ENCODE measurements around the gene LPGAT1. TPM values are rescaled to one million over a fixed set of nuclear protein-coding genes. Genes with fewer than 3 reads are reported as not detected.
"Not testable (repeated sequence)": the region's sequence is repeated elsewhere in the genome, so short reads cannot be mapped to it uniquely, and the experiment has no call there.

Gene LPGAT1
- polyA plus RNA-seq, 4 donors: 23.2 to 29.6 (median 27.4) TPM

DNA sequence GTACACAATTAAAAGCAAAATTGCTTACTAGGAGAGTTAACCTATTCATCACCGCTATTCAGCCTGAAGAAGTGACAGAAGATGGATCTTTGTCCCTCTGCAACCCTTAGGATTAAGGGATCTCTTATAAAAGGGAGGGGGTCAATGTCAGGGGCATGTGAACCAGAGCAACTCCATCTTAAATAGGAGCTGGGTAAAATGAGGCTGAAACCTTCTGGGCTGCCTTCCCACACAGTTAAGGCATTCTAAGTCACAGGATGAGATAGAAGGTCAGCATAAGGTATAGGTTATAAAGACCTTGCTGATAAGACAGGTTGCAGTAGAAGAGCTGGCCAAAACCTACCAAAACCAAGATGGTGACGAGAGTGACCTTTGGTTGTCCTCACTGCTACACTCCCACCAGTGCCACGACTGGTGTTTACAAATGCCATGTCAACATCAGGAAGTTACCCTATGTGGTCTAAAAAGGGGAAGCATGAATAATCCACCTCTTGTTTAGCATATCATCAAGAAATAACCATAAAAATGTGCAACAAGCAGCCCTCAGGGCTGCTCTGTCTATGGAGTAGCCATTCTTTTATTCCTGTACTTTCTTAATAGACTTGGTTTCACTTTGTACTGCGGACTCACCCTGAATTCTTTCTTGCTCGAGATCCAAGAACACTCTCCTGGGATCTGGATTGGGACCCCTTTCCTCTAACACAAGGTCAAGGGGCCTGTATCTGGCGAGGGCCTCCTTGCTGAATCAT lies 119.8 kb downstream of the LPGAT1 start:
- no peak for DNase-seq (ENCODE audit: low read depth in 4 of 4, low spot score in 3 of 4)

DNA sequence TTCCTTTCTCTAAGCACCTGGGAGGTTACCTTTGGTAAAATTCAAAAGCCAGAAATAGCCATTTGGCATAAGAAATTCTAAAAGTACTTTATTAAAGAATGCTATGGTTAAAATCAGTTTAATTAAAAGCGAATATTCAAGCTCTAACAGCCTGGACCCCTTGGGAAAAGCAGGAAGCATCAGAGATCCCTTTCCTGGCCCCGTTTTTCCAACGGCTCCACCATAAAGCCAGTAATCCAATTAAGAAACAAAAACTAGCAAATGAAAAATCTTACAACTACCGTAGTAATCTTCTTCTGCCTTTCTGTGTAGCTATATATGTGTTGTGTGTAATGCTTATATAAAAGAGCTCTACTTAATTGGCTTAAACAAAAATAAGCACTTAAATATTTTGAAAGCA lies 121.6 kb downstream of the LPGAT1 start:
- no peak for DNase-seq (ENCODE audit: low read depth in 4 of 4, low spot score in 3 of 4)

DNA sequence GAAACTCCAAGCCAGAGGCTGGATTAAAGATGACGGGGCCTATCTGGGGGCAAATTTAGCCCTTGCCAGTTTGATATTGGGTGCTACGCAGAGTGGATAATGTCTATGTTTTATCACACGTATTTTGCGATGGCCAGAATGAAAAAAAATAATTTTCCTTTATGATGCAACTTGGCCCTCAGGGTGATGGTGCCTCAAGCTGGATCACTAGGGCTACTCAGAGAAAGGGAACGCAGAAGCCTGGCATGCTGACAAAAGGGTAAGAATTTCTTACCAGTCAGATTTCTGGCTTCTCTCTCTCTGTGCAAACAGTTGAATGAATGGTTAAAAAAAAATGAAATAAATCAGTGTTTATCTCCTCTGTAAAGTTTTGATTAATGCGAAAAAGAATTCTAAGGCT lies 122.6 kb downstream of the LPGAT1 start:
- DNase-seq (ENCODE audit: low read depth in 4 of 4, low spot score in 3 of 4): no peak

DNA sequence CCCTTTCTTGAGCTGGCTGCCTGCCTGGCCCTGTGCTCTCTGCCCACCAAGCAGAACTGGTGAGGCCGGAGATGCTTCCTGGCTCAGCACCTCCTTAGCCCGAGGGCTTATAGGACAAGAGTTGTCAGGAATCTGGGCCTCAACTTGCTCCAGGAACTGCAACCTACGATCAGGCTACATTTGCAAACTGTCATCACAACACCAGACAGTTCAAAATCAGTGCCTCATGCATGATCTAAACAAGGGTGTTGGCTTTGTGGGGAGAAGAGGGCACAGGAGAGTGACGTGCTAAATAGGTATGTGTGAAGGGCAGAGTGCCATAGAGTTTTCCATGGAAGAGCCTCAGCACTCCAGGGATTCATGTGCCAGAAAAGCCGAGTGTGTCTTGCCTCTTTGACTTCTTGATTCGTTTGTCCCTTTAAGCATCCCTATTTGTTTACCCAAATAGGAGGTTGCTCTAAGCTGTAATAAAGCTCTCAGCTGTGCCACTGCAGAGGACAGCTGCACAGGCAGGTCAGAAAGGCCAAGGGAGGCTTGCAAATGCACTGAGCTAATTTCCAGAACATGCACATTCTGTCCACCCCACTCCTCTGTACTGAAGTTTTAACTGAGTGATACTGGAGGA lies 125.0 kb downstream of the LPGAT1 start:
- DNase-seq (ENCODE audit: low read depth in 4 of 4, low spot score in 3 of 4): no peak

DNA sequence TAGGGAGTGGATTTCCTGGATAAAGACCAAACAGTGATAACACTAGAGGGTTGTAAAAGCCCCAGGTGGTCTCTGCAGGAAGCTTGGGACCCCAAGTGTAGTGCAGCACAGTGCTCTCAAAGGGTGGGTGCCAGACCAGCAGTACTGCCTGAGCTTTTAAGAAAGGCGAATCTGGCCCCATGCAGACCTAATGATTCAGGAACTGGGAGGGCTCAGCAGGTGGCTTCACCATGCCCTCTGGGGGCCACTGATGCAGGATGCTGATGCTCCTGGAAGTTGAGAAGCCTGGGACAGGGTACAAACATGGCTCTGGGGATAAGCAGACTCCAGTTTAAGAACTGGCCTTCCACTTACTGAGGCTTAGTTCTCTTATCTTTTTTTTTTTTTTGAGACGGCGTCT lies 126.0 kb downstream of the LPGAT1 start:
- no peak for DNase-seq (ENCODE audit: low read depth in 4 of 4, low spot score in 3 of 4)

DNA sequence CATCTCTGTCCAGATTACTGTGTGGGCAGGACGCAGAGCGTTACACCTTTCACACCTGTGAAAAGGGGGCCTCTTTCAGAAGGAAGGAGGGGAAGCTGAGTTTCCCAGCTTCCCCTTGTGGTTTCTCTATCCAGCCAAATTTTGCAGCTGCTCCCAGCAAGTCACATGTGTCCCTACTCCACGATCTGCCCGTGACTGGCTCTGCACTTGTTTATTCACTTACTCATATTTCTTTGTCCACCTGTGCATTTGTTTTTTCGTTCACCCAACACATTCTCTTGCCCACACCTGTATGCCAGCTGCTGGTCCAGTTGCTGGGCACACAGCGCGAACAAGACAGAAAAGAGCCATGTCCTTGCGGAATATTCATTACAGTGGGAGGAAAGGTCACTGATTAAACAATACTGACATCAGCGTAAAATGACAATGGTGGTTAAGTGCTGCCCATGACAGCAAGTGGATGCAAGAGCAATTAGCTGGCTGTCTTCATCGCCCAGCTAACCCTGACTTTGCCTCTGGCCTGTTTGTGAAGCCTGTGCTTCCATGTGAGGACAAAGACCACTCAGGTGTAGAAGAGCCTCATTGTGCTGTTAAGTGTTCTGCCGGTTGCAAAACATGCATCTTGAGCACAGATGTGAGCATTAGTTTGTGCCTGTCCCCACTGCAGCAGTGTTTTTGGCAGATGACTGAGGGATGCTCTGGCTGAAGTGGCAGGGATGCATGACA lies 126.6 kb downstream of the LPGAT1 start:
- no peak for DNase-seq (ENCODE audit: low read depth in 4 of 4, low spot score in 3 of 4)

DNA sequence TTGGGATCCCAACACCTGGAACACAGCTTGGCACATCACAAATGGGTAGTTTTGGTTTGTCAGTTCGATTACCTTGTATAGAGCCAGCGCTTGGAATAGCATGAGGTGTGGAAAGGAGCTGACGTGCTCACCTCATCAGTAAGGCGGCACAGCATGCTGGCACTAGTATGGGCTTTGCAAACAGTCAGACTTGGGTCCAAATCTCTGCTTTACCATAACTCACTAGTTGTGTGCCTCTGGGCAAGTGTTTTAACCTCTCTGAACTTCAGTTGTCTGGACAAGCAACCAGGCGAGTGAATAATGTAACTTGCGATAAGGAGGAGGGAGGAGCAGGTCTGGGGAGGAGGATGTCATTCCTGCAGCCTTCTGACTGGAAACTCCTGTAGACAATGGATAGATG lies 128.8 kb downstream of the LPGAT1 start:
- no peak for DNase-seq (ENCODE audit: low read depth in 4 of 4, low spot score in 3 of 4)

DNA sequence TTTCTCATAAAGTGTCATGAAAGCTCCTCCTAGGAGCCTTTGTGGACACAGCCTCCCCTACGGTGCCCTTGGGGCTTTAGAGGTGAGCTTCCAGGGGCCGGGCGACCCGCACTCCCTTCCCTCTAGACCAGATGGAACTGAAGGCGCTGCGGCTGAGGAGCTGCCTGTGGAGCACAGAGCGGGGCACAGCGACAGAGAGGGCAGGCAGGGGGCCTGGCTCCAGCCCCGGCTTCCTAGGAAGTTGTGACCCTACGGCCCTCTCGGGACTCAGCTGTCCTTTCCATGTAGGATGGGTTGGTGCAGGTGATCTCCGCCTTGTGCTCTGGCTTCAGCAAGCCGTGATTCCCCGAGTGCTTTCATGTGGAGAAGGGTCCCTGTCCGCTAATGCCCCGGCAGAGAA lies 131.5 kb downstream of the LPGAT1 start:
- DNase-seq (ENCODE audit: low read depth in 4 of 4, low spot score in 3 of 4): no peak

DNA sequence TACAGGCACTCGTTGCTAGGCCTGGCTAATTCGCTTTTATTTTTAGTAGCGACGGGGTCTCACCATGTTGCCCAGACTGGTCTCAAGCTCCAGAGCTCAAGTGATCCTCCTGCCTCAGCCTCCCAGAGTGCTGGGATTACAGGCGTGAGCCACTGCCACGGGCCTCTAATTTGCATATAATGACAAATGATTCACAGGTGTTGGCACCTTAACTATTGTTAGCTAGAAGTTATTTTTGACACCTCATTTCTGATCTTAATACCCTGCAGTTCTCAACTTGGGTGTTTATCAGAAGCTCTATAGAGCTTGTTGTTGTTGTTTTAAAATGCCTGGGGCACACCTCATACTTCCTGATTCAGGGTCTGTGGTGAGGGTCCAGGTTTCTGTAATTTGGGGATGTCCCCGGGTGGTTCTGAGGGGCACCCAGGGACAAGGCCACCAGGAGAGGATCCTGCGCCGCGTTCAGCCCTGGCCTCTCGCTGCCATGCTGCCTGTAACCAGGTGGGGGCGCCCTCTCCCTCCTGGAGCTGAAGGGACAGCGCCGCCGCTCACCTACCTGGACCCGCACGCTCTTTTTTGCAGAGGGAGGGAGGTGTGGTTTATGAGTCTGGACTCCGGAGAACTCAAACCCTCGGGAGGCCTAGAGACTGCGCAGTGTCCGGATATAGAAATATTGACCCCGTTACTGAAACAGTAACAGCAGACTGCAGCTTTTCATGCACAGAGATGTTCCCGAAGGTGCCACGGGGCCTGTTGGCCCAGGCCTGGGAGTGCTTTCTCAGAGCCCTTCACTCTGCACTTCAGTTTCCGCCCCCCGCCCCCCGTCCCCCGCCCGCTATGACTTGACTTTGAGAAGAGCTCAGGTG lies 132.2 kb downstream of the LPGAT1 start:
- peak; percentile 39 to 49 (median 46) for DNase-seq (ENCODE audit: low read depth in 4 of 4, low spot score in 3 of 4)

DNA sequence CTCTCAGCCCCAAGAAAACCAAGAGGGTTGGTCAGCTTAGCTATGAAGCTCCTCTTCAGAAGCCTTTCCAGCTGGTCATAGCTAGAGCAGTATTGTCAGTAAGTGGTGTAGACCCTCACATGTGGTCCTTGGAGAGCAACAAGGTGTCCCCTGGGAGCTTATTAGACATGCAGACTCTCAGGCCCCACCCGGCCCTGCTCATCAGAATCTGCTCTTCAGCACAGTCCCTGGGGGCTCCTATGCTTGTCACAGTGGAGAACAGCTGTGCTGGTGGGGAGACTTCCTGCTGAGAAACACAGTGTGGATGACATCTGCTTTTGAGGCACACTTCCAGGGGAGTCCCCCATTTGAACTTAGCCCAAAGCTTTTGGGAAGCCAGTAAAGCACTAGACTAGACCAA lies 133.2 kb downstream of the LPGAT1 start:
- DNase-seq (ENCODE audit: low read depth in 4 of 4, low spot score in 3 of 4): no peak

DNA sequence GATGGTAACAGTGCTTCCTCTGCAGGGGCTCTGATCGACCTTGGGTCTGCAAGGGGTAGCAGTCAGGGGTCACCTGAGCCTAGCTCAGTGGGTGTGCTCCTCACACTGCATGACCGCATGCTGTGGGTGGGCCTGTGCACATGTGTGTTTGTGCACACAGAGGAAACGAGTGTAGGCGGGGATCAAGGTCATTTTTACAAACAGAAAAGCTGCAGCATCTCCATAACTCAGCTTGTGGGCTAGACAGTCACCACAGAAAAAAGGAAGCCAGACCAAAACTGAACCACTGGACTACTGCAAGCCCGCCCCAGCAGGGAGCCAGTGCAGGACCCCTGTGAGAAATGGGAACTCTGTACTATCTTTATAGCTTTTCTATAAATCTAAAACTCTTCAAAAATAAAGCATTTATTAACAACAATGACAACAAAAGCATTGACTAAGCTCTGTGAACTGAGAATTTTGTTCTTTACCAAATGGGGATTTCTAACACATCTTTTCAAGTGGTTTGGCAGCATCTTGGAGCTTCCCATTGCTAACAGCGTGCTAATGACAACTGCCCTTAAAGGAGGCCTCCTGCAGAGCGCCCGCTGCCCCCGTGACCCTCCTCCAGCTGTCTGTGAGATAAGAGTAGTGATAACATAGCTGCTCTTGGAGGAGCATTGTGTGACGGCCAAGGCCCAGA lies 135.3 kb downstream of the LPGAT1 start:
- no peak for DNase-seq (ENCODE audit: low read depth in 4 of 4, low spot score in 3 of 4)

DNA sequence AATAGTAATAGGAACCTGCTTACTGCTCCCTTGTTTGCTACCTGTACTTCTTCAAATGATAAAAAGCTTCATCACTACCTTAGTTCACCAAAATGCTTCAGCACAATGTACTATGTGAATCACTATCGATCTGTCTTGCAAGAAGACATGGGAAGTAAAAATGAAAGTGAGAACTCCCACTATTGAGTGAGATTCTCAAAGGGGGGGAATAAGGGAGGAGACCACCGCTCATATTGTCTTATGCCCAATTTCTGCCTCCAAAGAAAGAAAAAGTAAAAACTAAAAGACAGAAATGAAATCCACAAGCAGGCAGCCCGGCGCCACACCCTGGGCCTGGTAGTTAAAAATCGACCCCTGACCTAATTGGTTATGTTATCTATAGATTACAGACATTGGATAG lies 136.7 kb downstream of the LPGAT1 start:
- not testable (repeated sequence) for DNase-seq (ENCODE audit: low read depth in 4 of 4, low spot score in 3 of 4)

Other genes with a start within 250 kb of the LPGAT1 start
- 10 to 100 TPM; 17.8 to 21.1 (median 19.1) TPM for gene NEK2, start 155.1 kb downstream of the LPGAT1 start, polyA plus RNA-seq (ENCODE audit: insufficient read length in 4 of 4)
- 10 to 100 TPM; 17.6 to 20.2 (median 18.2) TPM for gene INTS7, start 204.8 kb upstream of the LPGAT1 start, polyA plus RNA-seq (ENCODE audit: insufficient read length in 4 of 4)
- 10 to 100 TPM; 16.9 to 19.6 (median 19.1) TPM for gene DTL, start 205.0 kb upstream of the LPGAT1 start, polyA plus RNA-seq (ENCODE audit: insufficient read length in 4 of 4)

Data from right renal pelvis (tissue), 4 donors.